Neuronal stem cell (in vitro differentiated cells): Measurements from ENCODE around the gene TMCC2.
A peak's percentile ranks its signal among the peaks of the same experiment; 100 is the strongest.

ENCODE experiments used
- DNase-seq: peaks from one replicate; pipeline ENCODE4 v3.0.0-alpha.2; 2013; ENCODE audit warnings: low spot score
- H2AFZ ChIP-seq: one replicate; pipeline ENCODE4 v1.6.1; 2013; ENCODE audit warnings: mild to moderate bottlenecking, low read length, inconsistent platforms
- H2AK5ac ChIP-seq: 2 replicates; pipeline ENCODE4 v1.6.1; 2013; ENCODE audit warnings: low read depth, mild to moderate bottlenecking, inconsistent platforms, low read length, moderate library complexity, mixed read lengths
- H2BK120ac ChIP-seq: 2 replicates; pipeline ENCODE4 v1.6.1; 2013; ENCODE audit warnings: low read depth, mild to moderate bottlenecking, inconsistent platforms, low read length, moderate library complexity, mixed read lengths
- H2BK12ac ChIP-seq: one replicate; pipeline ENCODE4 v1.6.1; 2013; ENCODE audit warnings: low read length, inconsistent platforms
- H2BK15ac ChIP-seq: 2 replicates; pipeline ENCODE4 v1.6.1; 2013; ENCODE audit warnings: mild to moderate bottlenecking, low read length, inconsistent platforms, mixed read lengths
- H2BK5ac ChIP-seq: one replicate; pipeline ENCODE4 v1.6.1; 2013; ENCODE audit warnings: inconsistent platforms, mild to moderate bottlenecking, low read length, moderate library complexity
- H3K14ac ChIP-seq: one replicate; pipeline ENCODE4 v1.6.1; 2013; ENCODE audit warnings: low read length, inconsistent platforms
- H3K18ac ChIP-seq: 2 replicates; pipeline ENCODE4 v1.6.1; 2013; ENCODE audit warnings: low read length, inconsistent platforms
- H3K23ac ChIP-seq: 2 replicates; pipeline ENCODE4 v1.6.1; 2013; ENCODE audit warnings: low read depth, mild to moderate bottlenecking, mixed read lengths, low read length, inconsistent platforms; ENCODE audit not compliant: poor library complexity
- H3K27ac ChIP-seq: replicated peaks from 3 replicates; pipeline ENCODE4 v1.5.1; 2013; ENCODE audit warnings: low read length, inconsistent platforms
- H3K27me3 ChIP-seq, 3 experiments: 2 replicates each; pipeline ENCODE4 v1.6.1; 2013; ENCODE audit warnings: low read length in 3 of 3, mild to moderate bottlenecking in 2 of 3, inconsistent platforms in 1 of 3, low read depth in 1 of 3, mixed read lengths in 1 of 3, moderate library complexity in 1 of 3; ENCODE audit not compliant: control insufficient read depth in 3 of 3, insufficient read depth in 3 of 3
- H3K36me3 ChIP-seq, 2 donors: replicated peaks in 1 of 2; 2 replicates each; pipeline ENCODE4 v1.6.1; 2013; ENCODE audit warnings: low read length in 2 of 2; ENCODE audit not compliant: control insufficient read depth in 2 of 2, insufficient read depth in 2 of 2
- H3K4ac ChIP-seq: 2 replicates; pipeline ENCODE4 v1.6.1; 2013; ENCODE audit warnings: inconsistent platforms, mild to moderate bottlenecking, low read length, moderate library complexity
- H3K4me1 ChIP-seq, 2 donors: 1 replicate in 1 of 2; 2 replicates in 1 of 2; pipeline ENCODE4 v1.6.1; 2013; ENCODE audit warnings: low read length in 2 of 2, low read depth in 1 of 2; ENCODE audit not compliant: control insufficient read depth in 2 of 2, insufficient read depth in 1 of 2
- H3K4me2 ChIP-seq: one replicate; pipeline ENCODE4 v1.6.1; 2013; ENCODE audit warnings: mild to moderate bottlenecking, low read length, inconsistent platforms; ENCODE audit not compliant: insufficient read depth, poor library complexity, severe bottlenecking
- H3K4me3 ChIP-seq, 2 donors: 2 replicates each; pipeline ENCODE4 v1.5.1; 2013; ENCODE audit warnings: low read length in 2 of 2, mild to moderate bottlenecking in 2 of 2, inconsistent platforms in 1 of 2, moderate library complexity in 1 of 2
- H3K79me1 ChIP-seq: one replicate; pipeline ENCODE4 v1.6.1; 2013; ENCODE audit warnings: low read depth, mild to moderate bottlenecking, inconsistent platforms, low read length, moderate library complexity
- H3K9ac ChIP-seq: one replicate; pipeline ENCODE4 v1.6.1; 2013; ENCODE audit warnings: mild to moderate bottlenecking, low read depth, low read length, inconsistent platforms; ENCODE audit not compliant: poor library complexity
- H3K9me3 ChIP-seq, 2 donors: replicated peaks in 1 of 2; 2 replicates each; pipeline versions ENCODE3 to v1.6.1; 2013; ENCODE audit warnings: low read length in 2 of 2, mild to moderate bottlenecking in 2 of 2, inconsistent platforms in 1 of 2, low read depth in 1 of 2, mixed read lengths in 1 of 2, moderate library complexity in 1 of 2; ENCODE audit not compliant: control insufficient read depth in 2 of 2, insufficient read depth in 1 of 2
- H4K8ac ChIP-seq: one replicate; pipeline ENCODE4 v1.6.1; 2013; ENCODE audit warnings: low read depth, mild to moderate bottlenecking, inconsistent platforms, low read length, moderate library complexity
- H4K91ac ChIP-seq: one replicate; pipeline ENCODE4 v1.6.1; 2013; ENCODE audit warnings: low read length, low read depth, mild to moderate bottlenecking, inconsistent platforms; ENCODE audit not compliant: poor library complexity
- WGBS, 2 donors: extraction: QIAGEN DNeasy Blood & Tissue Kit; methylation state at CpG; one replicate each; pipeline ENCODE4 v1.1.7; 2013; ENCODE audit warnings: missing lambda C conversion rate in 2 of 2, mixed read lengths in 1 of 2; ENCODE audit not compliant: insufficient read length in 2 of 2, insufficient replicate concordance in 1 of 2; ENCODE audit errors: extremely low coverage in 2 of 2; 5-methylcytosine and 5-hydroxymethylcytosine counted together

Gene TMCC2

DNA sequence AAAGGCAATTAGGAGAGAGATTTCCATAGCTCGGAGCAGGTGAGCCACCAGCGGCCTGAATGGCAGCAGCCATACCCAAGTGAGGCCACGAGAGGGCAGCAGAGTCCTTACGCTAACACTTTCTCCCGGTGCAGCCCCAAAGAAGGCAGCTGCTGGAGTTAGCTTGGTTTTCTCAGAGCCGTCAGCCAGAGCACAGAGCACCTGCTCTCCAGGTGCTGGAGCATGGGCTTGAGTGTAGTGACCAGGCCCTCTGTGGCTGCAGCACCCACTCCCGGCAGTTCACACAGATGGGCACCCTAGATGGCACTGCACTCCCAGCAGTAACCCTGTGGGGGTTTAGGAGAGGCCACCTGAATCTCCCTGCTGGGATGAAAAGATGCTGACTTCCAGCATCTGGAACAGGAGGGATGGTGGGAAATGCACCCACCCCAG, 45.8 kb downstream of the TMCC2 start:
- Histone ChIP-seq H4K8ac (no peak overlapping the region), H3K27me3 (no peaks in the 10 kb centered on the region), H3K79me1 (peaks cover 2% of the 10 kb centered on the region), H2BK5ac (peak overlapping the region; percentile 7), H3K4me3 (no peak overlapping the region), H3K27ac (no peak overlapping the region), H3K4me2 (no peak overlapping the region), H3K9me3 (peaks cover 0 to 2% of the 10 kb centered on the region in 2 donors), H4K91ac (no peak overlapping the region), H2BK120ac (no peak overlapping the region), H3K18ac (peak overlapping the region; percentile 4), H3K14ac (no peak overlapping the region), H3K4me1 (peaks cover 27 to 30% of the 10 kb centered on the region in 2 donors), H3K4ac (no peak overlapping the region), H3K9ac (no peak overlapping the region), H3K36me3 (peaks cover 7% of the 10 kb centered on the region in 2 donors), H2AFZ (peak overlapping the region; percentile 73), H2BK12ac (no peak overlapping the region), H3K23ac (no peak overlapping the region), H2BK15ac (no peak overlapping the region), H2AK5ac (no peak overlapping the region)
- DNase-seq: peak; percentile 81
- no CpG with 5 or more reads among the region's 7 CpGs for WGBS, 2 donors

- peaks cover 2% of the 10 kb centered on the region for H3K79me1 ChIP-seq
- H3K4ac ChIP-seq: no peak overlapping the region
- no peak overlapping the region for H3K4me2 ChIP-seq
- no peaks in the 10 kb centered on the region for H3K27me3 ChIP-seq
- no peak overlapping the region for H3K9ac ChIP-seq
- no peak overlapping the region for H2AFZ ChIP-seq
- H2BK5ac ChIP-seq: peak overlapping the region; percentile 7
- no peak overlapping the region for H3K4me3 ChIP-seq
- H3K36me3 ChIP-seq: peaks cover 7% of the 10 kb centered on the region in 2 donors
- H2BK120ac ChIP-seq: no peak overlapping the region
- H3K18ac ChIP-seq: peak overlapping the region; percentile 4
- no CpG with 5 or more reads among the region's 8 CpGs for WGBS, 2 donors
- H4K8ac ChIP-seq: no peak overlapping the region
- no peak overlapping the region for H2BK15ac ChIP-seq
- no peak overlapping the region for H4K91ac ChIP-seq
- H3K9me3 ChIP-seq: peaks cover 0 to 2% of the 10 kb centered on the region in 2 donors
- no peak for DNase-seq
- H3K23ac ChIP-seq: no peak overlapping the region
- no peak overlapping the region for H2BK12ac ChIP-seq
- H3K14ac ChIP-seq: no peak overlapping the region
- peaks cover 27 to 30% of the 10 kb centered on the region in 2 donors for H3K4me1 ChIP-seq
- H3K27ac ChIP-seq: no peak overlapping the region
- H2AK5ac ChIP-seq: no peak overlapping the region
Measured at GRCh38 chr1:205274041-205274691, 46.4 kb downstream of the TMCC2 start.

GRCh38 chr1:205275133-205275532, 47.4 kb downstream of the TMCC2 start:
- Histone ChIP-seq H3K4me1 (peaks cover 27 to 30% of the 10 kb centered on the region in 2 donors), H2BK12ac (peak overlapping the region; percentile 96), H2BK5ac (peak overlapping the region; percentile 33), H2BK15ac (no peak overlapping the region), H3K36me3 (peaks cover 5 to 7% of the 10 kb centered on the region in 2 donors), H4K91ac (peak overlapping the region; percentile 74), H3K9ac (peak overlapping the region; percentile 53), H2BK120ac (no peak overlapping the region), H2AFZ (no peak overlapping the region), H3K4ac (peak overlapping the region; percentile 66), H2AK5ac (peak overlapping the region; percentile 85), H3K4me2 (no peak overlapping the region), H3K27me3 (no peaks in the 10 kb centered on the region), H4K8ac (no peak overlapping the region), H3K23ac (no peak overlapping the region), H3K79me1 (peaks cover 2% of the 10 kb centered on the region), H3K9me3 (no peaks in the 10 kb centered on the region), H3K4me3 (no peak overlapping the region), H3K14ac (no peak overlapping the region), H3K18ac (peak overlapping the region; percentile 90), H3K27ac (no peak overlapping the region)
- no CpG with 5 or more reads among the region's 3 CpGs for WGBS, 2 donors
- DNase-seq: no peak

- WGBS, 2 donors: no CpG with 5 or more reads among the region's 9 CpGs
- Histone ChIP-seq H3K4me1 (peaks cover 25 to 27% of the 10 kb centered on the region in 2 donors), H2BK120ac (peak overlapping the region; percentile 90), H4K8ac (no peak overlapping the region), H3K18ac (peak overlapping the region; percentile 85), H2AFZ (no peak overlapping the region), H3K23ac (no peak overlapping the region), H2BK12ac (peak overlapping the region; percentile 91), H3K14ac (peak overlapping the region; percentile 59), H3K27me3 (no peaks in the 10 kb centered on the region), H2BK15ac (peak overlapping the region; percentile 87), H3K9me3 (no peaks in the 10 kb centered on the region), H3K4me3 (no peak overlapping the region), H4K91ac (peak overlapping the region; percentile 56), H3K4ac (peak overlapping the region; percentile 6), H3K36me3 (peaks cover 5 to 7% of the 10 kb centered on the region in 2 donors), H2BK5ac (peak overlapping the region; percentile 44), H3K27ac (no peak overlapping the region), H3K79me1 (peaks cover 2% of the 10 kb centered on the region), H3K4me2 (no peak overlapping the region), H2AK5ac (peak overlapping the region; percentile 96), H3K9ac (no peak overlapping the region)
- no peak for DNase-seq
Measured at GRCh38 chr1:205275916-205276688, 48.4 kb downstream of the TMCC2 start.
